ENCODE data around the gene TAX1BP1.
A peak's percentile ranks its signal among the peaks of the same experiment; 100 is the strongest.

TAX1BP1 gene

GRCh38 chr7:27774717-27775328, 34.9 kb downstream of the TAX1BP1 start:
- peak overlapping the region; percentile 10 for H3K27ac ChIP-seq
- DNase-seq (ENCODE audit: low read depth, low spot score), result no peak

- H3K27ac ChIP-seq, result peak overlapping the region; percentile 10
- DNase-seq (ENCODE audit: low read depth, low spot score), result no peak
These were observed 35.8 kb downstream of the TAX1BP1 start for GRCh38 chr7:27775782-27776181.

GRCh38 chr7:27777662-27778061, 37.7 kb downstream of the TAX1BP1 start:
- DNase-seq (ENCODE audit: low read depth, low spot score), result no peak
- H3K27ac ChIP-seq, result no peak overlapping the region

- DNase-seq (ENCODE audit: low read depth, low spot score), result no peak
- H3K27ac ChIP-seq, result no peak overlapping the region
These were observed 39.9 kb downstream of the TAX1BP1 start for GRCh38 chr7:27779873-27780272.

- no peak overlapping the region for H3K27ac ChIP-seq
- no peak for DNase-seq (ENCODE audit: low read depth, low spot score)
These were observed 41.2 kb downstream of the TAX1BP1 start for GRCh38 chr7:27781188-27781587.

GRCh38 chr7:27782849-27783248, 42.9 kb downstream of the TAX1BP1 start:
- no peak overlapping the region for H3K27ac ChIP-seq
- DNase-seq (ENCODE audit: low read depth, low spot score), result no peak

- H3K27ac ChIP-seq, result no peak overlapping the region
- DNase-seq (ENCODE audit: low read depth, low spot score), result peak; percentile 60
These were observed 44.6 kb downstream of the TAX1BP1 start for GRCh38 chr7:27784399-27785053.

GRCh38 chr7:27788437-27788836, 48.5 kb downstream of the TAX1BP1 start:
- H3K27ac ChIP-seq, result no peak overlapping the region
- no peak for DNase-seq (ENCODE audit: low read depth, low spot score)

- H3K27ac ChIP-seq, result no peak overlapping the region
- no peak for DNase-seq (ENCODE audit: low read depth, low spot score)
These were observed 53.8 kb downstream of the TAX1BP1 start for GRCh38 chr7:27793780-27794179.

- no peak for DNase-seq (ENCODE audit: low read depth, low spot score)
- H3K27ac ChIP-seq, result no peak overlapping the region
These were observed 56.0 kb downstream of the TAX1BP1 start for GRCh38 chr7:27795977-27796376.

GRCh38 chr7:27799212-27799611, 59.2 kb downstream of the TAX1BP1 start:
- DNase-seq (ENCODE audit: low read depth, low spot score), result no peak
- H3K27ac ChIP-seq, result no peak overlapping the region

- DNase-seq (ENCODE audit: low read depth, low spot score), result no peak
- H3K27ac ChIP-seq, result no peak overlapping the region
These were observed 63.0 kb downstream of the TAX1BP1 start for GRCh38 chr7:27802999-27803398.

GRCh38 chr7:27804139-27804538, 64.2 kb downstream of the TAX1BP1 start:
- DNase-seq (ENCODE audit: low read depth, low spot score), result no peak
- H3K27ac ChIP-seq, result no peak overlapping the region

- no peak overlapping the region for H3K27ac ChIP-seq
- no peak for DNase-seq (ENCODE audit: low read depth, low spot score)
These were observed 68.7 kb downstream of the TAX1BP1 start for GRCh38 chr7:27808626-27809025.

GRCh38 chr7:27810186-27810585, 70.2 kb downstream of the TAX1BP1 start:
- no peak for DNase-seq (ENCODE audit: low read depth, low spot score)
- no peak overlapping the region for H3K27ac ChIP-seq

- no peak overlapping the region for H3K27ac ChIP-seq
- no peak for DNase-seq (ENCODE audit: low read depth, low spot score)
These were observed 72.7 kb downstream of the TAX1BP1 start for GRCh38 chr7:27812706-27813105.

GRCh38 chr7:27822245-27822644, 82.3 kb downstream of the TAX1BP1 start:
- no peak overlapping the region for H3K27ac ChIP-seq
- no peak for DNase-seq (ENCODE audit: low read depth, low spot score)

GRCh38 chr7:27825891-27826290, 85.9 kb downstream of the TAX1BP1 start:
- no peak for DNase-seq (ENCODE audit: low read depth, low spot score)
- no peak overlapping the region for H3K27ac ChIP-seq

- H3K27ac ChIP-seq, result no peak overlapping the region
- no peak for DNase-seq (ENCODE audit: low read depth, low spot score)
These were observed 86.4 kb downstream of the TAX1BP1 start for GRCh38 chr7:27826357-27826756.

GRCh38 chr7:27834179-27834921, 94.4 kb downstream of the TAX1BP1 start:
- no peak for DNase-seq (ENCODE audit: low read depth, low spot score)
- H3K27ac ChIP-seq, result no peak overlapping the region

GRCh38 chr7:27835376-27835775, 95.4 kb downstream of the TAX1BP1 start:
- no peak overlapping the region for H3K27ac ChIP-seq
- no peak for DNase-seq (ENCODE audit: low read depth, low spot score)

Measured in epithelial cell of prostate (primary cell).